H9 (cell line): ENCODE measurements around the gene NOXA1. TPM values are rescaled to one million over a fixed set of nuclear protein-coding genes. Genes with fewer than 3 reads are reported as not detected.
A peak's percentile ranks its signal among the peaks of the same experiment; 100 is the strongest.

Experiments
- DNase-seq: peaks from one replicate; pipeline ENCODE4 v3.0.0-alpha.2; 2017
- H2AFZ ChIP-seq: one replicate; pipeline ENCODE4 v1.6.1; 2013; ENCODE audit warnings: mild to moderate bottlenecking, low read length, control low read depth, moderate library complexity
- H2AK5ac ChIP-seq: 2 replicates; pipeline ENCODE4 v1.6.1; 2013; ENCODE audit warnings: low read length, control low read depth, mixed read lengths; ENCODE audit not compliant: insufficient read length
- H2BK120ac ChIP-seq: one replicate; pipeline ENCODE4 v1.6.1; 2013; ENCODE audit warnings: low read depth, mild to moderate bottlenecking, low read length, control low read depth, inconsistent platforms; ENCODE audit not compliant: poor library complexity, severe bottlenecking
- H2BK12ac ChIP-seq: 2 replicates; pipeline ENCODE4 v1.6.1; 2013; ENCODE audit warnings: low read length, control low read depth, mixed read lengths, low read depth; ENCODE audit not compliant: insufficient read length
- H2BK15ac ChIP-seq: 2 replicates; pipeline ENCODE4 v1.6.1; 2013; ENCODE audit warnings: low read depth, low read length, control low read depth
- H2BK20ac ChIP-seq: one replicate; pipeline ENCODE4 v1.6.1; 2013; ENCODE audit warnings: low read depth, mild to moderate bottlenecking, low read length, control low read depth, inconsistent platforms; ENCODE audit not compliant: poor library complexity, severe bottlenecking
- H2BK5ac ChIP-seq: 2 replicates; pipeline ENCODE4 v1.6.1; 2013; ENCODE audit warnings: low read length, control low read depth, mixed read lengths; ENCODE audit not compliant: insufficient read length
- H3K14ac ChIP-seq: 2 replicates; pipeline ENCODE4 v1.6.1; 2013; ENCODE audit warnings: low read length, control low read depth; ENCODE audit not compliant: insufficient read depth
- H3K18ac ChIP-seq: 2 replicates; pipeline ENCODE4 v1.6.1; 2013; ENCODE audit warnings: low read depth, mild to moderate bottlenecking, mixed read lengths, low read length, control low read depth; ENCODE audit not compliant: insufficient read length
- H3K23ac ChIP-seq: 2 replicates; pipeline ENCODE4 v1.6.1; 2013; ENCODE audit warnings: low read length, control low read depth, mixed read lengths, low read depth; ENCODE audit not compliant: insufficient read length
- H3K23me2 ChIP-seq: 2 replicates; pipeline ENCODE4 v1.6.1; 2013; ENCODE audit warnings: low read depth, mild to moderate bottlenecking, mixed read lengths, low read length, control low read depth; ENCODE audit not compliant: insufficient read length, poor library complexity, severe bottlenecking
- H3K27ac ChIP-seq: 2 replicates; pipeline ENCODE4 v1.5.1; 2013; ENCODE audit warnings: low read length, control low read depth, mixed read lengths, low read depth; ENCODE audit not compliant: insufficient read length
- H3K27me3 ChIP-seq: 2 replicates; pipeline ENCODE4 v1.6.1; 2013; ENCODE audit warnings: low read length, control low read depth, inconsistent platforms; ENCODE audit not compliant: insufficient read depth
- H3K4ac ChIP-seq: 2 replicates; pipeline ENCODE4 v1.6.1; 2013; ENCODE audit warnings: low read depth, mild to moderate bottlenecking, control low read depth, inconsistent platforms, low read length, moderate library complexity
- H3K4me1 ChIP-seq: 2 replicates; pipeline ENCODE4 v1.6.1; 2013; ENCODE audit warnings: low read length, control low read depth, inconsistent platforms; ENCODE audit not compliant: insufficient read depth
- H3K4me2 ChIP-seq: 2 replicates; pipeline ENCODE4 v1.6.1; 2013; ENCODE audit warnings: low read length, control low read depth, mixed read lengths; ENCODE audit not compliant: insufficient read length, insufficient read depth
- H3K56ac ChIP-seq: 2 replicates; pipeline ENCODE4 v1.6.1; 2013; ENCODE audit warnings: low read depth, mild to moderate bottlenecking, mixed read lengths, low read length, control low read depth; ENCODE audit not compliant: insufficient read length
- H3K79me1 ChIP-seq: 2 replicates; pipeline ENCODE4 v1.6.1; 2013; ENCODE audit warnings: low read depth, mild to moderate bottlenecking, moderate library complexity, low read length, control low read depth, inconsistent platforms; ENCODE audit not compliant: insufficient read depth, poor library complexity, severe bottlenecking
- H3K79me2 ChIP-seq: 2 replicates; pipeline ENCODE4 v1.6.1; 2013; ENCODE audit warnings: low read length, control low read depth, inconsistent platforms; ENCODE audit not compliant: insufficient read depth
- H3K9ac ChIP-seq: 2 replicates; pipeline ENCODE4 v1.6.1; 2013; ENCODE audit warnings: low read length, control low read depth, mixed read lengths; ENCODE audit not compliant: insufficient read length; ENCODE audit errors: extremely low read depth
- H3K9me3 ChIP-seq: one replicate; pipeline ENCODE4 v1.6.1; 2013; ENCODE audit warnings: low read depth, low read length, inconsistent platforms; ENCODE audit not compliant: control insufficient read depth
- H3T11ph ChIP-seq: one replicate; pipeline ENCODE4 v1.6.1; 2013; ENCODE audit warnings: mild to moderate bottlenecking, low read length, control low read depth, inconsistent platforms
- H4K20me1 ChIP-seq: one replicate; pipeline ENCODE4 v1.6.1; 2013; ENCODE audit not compliant: control insufficient read depth, insufficient read length, insufficient read depth
- H4K5ac ChIP-seq: 2 replicates; pipeline ENCODE4 v1.6.1; 2013; ENCODE audit warnings: low read depth, mild to moderate bottlenecking, mixed read lengths, low read length, control low read depth; ENCODE audit not compliant: insufficient read length
- H4K8ac ChIP-seq: replicated peaks from 2 replicates; pipeline ENCODE4 v1.6.1; 2013; ENCODE audit warnings: low read length, control low read depth, mixed read lengths, low read depth; ENCODE audit not compliant: insufficient read length
- H4K91ac ChIP-seq: 2 replicates; pipeline ENCODE4 v1.6.1; 2013; ENCODE audit warnings: low read depth, mild to moderate bottlenecking, moderate library complexity, mixed read lengths, low read length, control low read depth; ENCODE audit not compliant: insufficient read length
- H3K27ac Mint-ChIP-seq, 3 experiments: 2 replicates in 2 of 3; 3 replicates in 1 of 3; pipeline ENCODE4 v1.8.0; 2020 to 2021; ENCODE audit warnings: mixed read lengths in 3 of 3, mild to moderate bottlenecking in 1 of 3, moderate library complexity in 1 of 3
- H3K27me3 Mint-ChIP-seq: 2 replicates; pipeline ENCODE4 v1.8.0; 2021; ENCODE audit warnings: low read depth, mild to moderate bottlenecking, moderate library complexity, mixed read lengths
- H3K36me3 Mint-ChIP-seq, 3 experiments: 2 replicates in 2 of 3; 3 replicates in 1 of 3; pipeline ENCODE4 v1.8.0; 2020 to 2021; ENCODE audit warnings: low read depth in 3 of 3, mixed read lengths in 3 of 3; ENCODE audit not compliant: insufficient read depth in 1 of 3
- H3K4me1 Mint-ChIP-seq, 2 experiments: 2 replicates each; pipeline ENCODE4 v1.8.0; 2020; ENCODE audit warnings: mixed read lengths in 2 of 2
- H3K4me3 Mint-ChIP-seq, 2 experiments: 2 replicates in 1 of 2; 3 replicates in 1 of 2; pipeline ENCODE4 v1.8.0; 2020 to 2021; ENCODE audit warnings: mild to moderate bottlenecking in 2 of 2, mixed read lengths in 2 of 2, moderate library complexity in 1 of 2
- H3K9me3 Mint-ChIP-seq, 2 experiments: 2 replicates in 1 of 2; 3 replicates in 1 of 2; pipeline ENCODE4 v1.8.0; 2020; ENCODE audit warnings: mild to moderate bottlenecking in 2 of 2, mixed read lengths in 2 of 2, moderate library complexity in 1 of 2
- CTCF ChIP-seq: fragments of 200-600 bp; sonication (generic); conservative IDR thresholded peaks from 3 replicates; pipeline ENCODE4 v1.8.0; 2021; ENCODE audit warnings: antibody characterized with exemption, mild to moderate bottlenecking
- WGBS: extraction: QIAGEN DNeasy Blood & Tissue Kit; methylation state at CpG from one replicate; pipeline ENCODE4 v1.1.7; 2013; ENCODE audit warnings: missing lambda C conversion rate, low lambda C conversion rate, mixed read lengths; ENCODE audit not compliant: insufficient read length; ENCODE audit errors: extremely low coverage; 5-methylcytosine and 5-hydroxymethylcytosine counted together
- total RNA-seq: library from RNA; stranded (reverse); gene quantifications from 2 replicates; pipeline ENCODE4 v1.2.1, GENCODE V29; 2021

Gene NOXA1
- total RNA-seq, 1 experiment from 2014 or later: 2.0 TPM

GRCh38 chr9:137411260-137411644, 11.9 kb upstream of the NOXA1 start:
- no peak overlapping the region for H3K4me2 ChIP-seq
- H3K14ac ChIP-seq: no peak overlapping the region
- DNase-seq: peak; percentile 25
- H2BK12ac ChIP-seq: no peak overlapping the region
- no peak overlapping the region for H4K91ac ChIP-seq
- H2BK20ac ChIP-seq: no peak overlapping the region
- no CpG with 5 or more reads among the region's 17 CpGs for WGBS
- no peak overlapping the region for H3K56ac ChIP-seq
- H3K79me1 ChIP-seq: no peaks in the 10 kb centered on the region
- H3T11ph ChIP-seq: no peak overlapping the region
- no peaks in the 10 kb centered on the region for H3K9me3 Mint-ChIP-seq
- no peak for TF ChIP-seq CTCF
- no peak overlapping the region for H3K27ac Mint-ChIP-seq
- no peak overlapping the region for H4K5ac ChIP-seq
- H3K36me3 Mint-ChIP-seq: no peaks in the 10 kb centered on the region
- H3K27ac ChIP-seq: no peak overlapping the region
- no peaks in the 10 kb centered on the region for H3K79me2 ChIP-seq
- no peak overlapping the region for H3K4me3 Mint-ChIP-seq
- H2AK5ac ChIP-seq: no peak overlapping the region
- no peaks in the 10 kb centered on the region for H3K9me3 ChIP-seq
- H4K8ac ChIP-seq: no peak overlapping the region
- H2AFZ ChIP-seq: no peak overlapping the region
- no peak overlapping the region for H3K18ac ChIP-seq
- H3K23ac ChIP-seq: no peak overlapping the region
- H2BK15ac ChIP-seq: peak overlapping the region; percentile 40; the same call in 1 of the 2 replicates
- no peaks in the 10 kb centered on the region for H3K27me3 ChIP-seq
- H3K23me2 ChIP-seq: peaks cover 3% of the 10 kb centered on the region
- no peak overlapping the region for H3K4ac ChIP-seq
- H2BK120ac ChIP-seq: no peak overlapping the region
- H3K9ac ChIP-seq: no peak overlapping the region
- no peaks in the 10 kb centered on the region for H3K4me1 ChIP-seq
- no peak overlapping the region for H2BK5ac ChIP-seq
- H3K4me1 Mint-ChIP-seq: peaks cover 0 to 3% of the 10 kb centered on the region in 2 experiments; a peak in 1 of 4 replicates
- H4K20me1 ChIP-seq: no peaks in the 10 kb centered on the region
- peaks cover 2% of the 10 kb centered on the region; the same call in 1 of the 2 replicates for H3K27me3 Mint-ChIP-seq
